ENCODE measurements around the gene GPER1. TPM values are rescaled to one million over a fixed set of nuclear protein-coding genes. Genes with fewer than 3 reads are reported as not detected.

The GPER1 gene
- total RNA-seq, 2 donors from 2014 or later = 3.9 to 5.3 TPM

- H3K36me3 ChIP-seq = no peaks in the 10 kb centered on the region
- H3K27me3 ChIP-seq (replicated peaks; ENCODE audit: insufficient read depth) = no peaks in the 10 kb centered on the region
- TF ChIP-seq CTCF (IDR thresholded peaks at IDR 0.05) = no peak
Measured at GRCh38 chr7:1099154-1099542, 11.2 kb downstream of the GPER1 start.

GRCh38 chr7:1099637-1100036, 11.7 kb downstream of the GPER1 start:
- Histone ChIP-seq H3K27me3 (replicated peaks; ENCODE audit: insufficient read depth) (no peaks in the 10 kb centered on the region), H3K4me1 (ENCODE audit: control insufficient read depth in 1 of 2, low read depth in 2 of 2) (peaks cover 14 to 42% of the 10 kb centered on the region in 2 donors), H3K9me3 (no peaks in the 10 kb centered on the region), H3K4me3 (no peak overlapping the region), H3K27ac (no peak overlapping the region), H3K36me3 (no peaks in the 10 kb centered on the region)
- ATAC-seq (ENCODE audit: insufficient number of reproducible peaks, low FRiP score, low read depth) = no peak
- DNase-seq (ENCODE audit: low spot score) = no peak
- no peak for TF ChIP-seq CTCF (IDR thresholded peaks at IDR 0.05)

More at GRCh38 chr7:1099154-1099542, 11.2 kb downstream of the GPER1 start:
- no peaks in the 10 kb centered on the region for H3K9me3 ChIP-seq
- no peak overlapping the region for H3K4me3 ChIP-seq
- DNase-seq (ENCODE audit: low spot score) (no peak), ATAC-seq (ENCODE audit: insufficient number of reproducible peaks, low FRiP score, low read depth) (no peak)
- no peak overlapping the region for H3K27ac ChIP-seq
- peaks cover 14 to 42% of the 10 kb centered on the region in 2 donors for H3K4me1 ChIP-seq (ENCODE audit: control insufficient read depth in 1 of 2, low read depth in 2 of 2)

GRCh38 chr7:1100386-1100785, 12.5 kb downstream of the GPER1 start:
- no peak for TF ChIP-seq CTCF (IDR thresholded peaks at IDR 0.05)
- no peaks in the 10 kb centered on the region for H3K27me3 ChIP-seq (replicated peaks; ENCODE audit: insufficient read depth)

GRCh38 chr7:1100834-1101562, 13.1 kb downstream of the GPER1 start:
- Histone ChIP-seq H3K36me3 (no peaks in the 10 kb centered on the region), H3K4me3 (no peak overlapping the region), H3K27ac (peak overlapping the region; percentile 25 to 48), H3K9me3 (no peaks in the 10 kb centered on the region), H3K4me1 (ENCODE audit: control insufficient read depth in 1 of 2, low read depth in 2 of 2) (peaks cover 14 to 31% of the 10 kb centered on the region in 2 donors), H3K27me3 (replicated peaks; ENCODE audit: insufficient read depth) (no peaks in the 10 kb centered on the region)
- ATAC-seq (ENCODE audit: insufficient number of reproducible peaks, low FRiP score, low read depth) (no peak), DNase-seq (ENCODE audit: low spot score) (no peak)
- TF ChIP-seq CTCF (IDR thresholded peaks at IDR 0.05) = no peak

More at GRCh38 chr7:1100386-1100785, 12.5 kb downstream of the GPER1 start:
- peaks cover 14 to 37% of the 10 kb centered on the region in 2 donors for H3K4me1 ChIP-seq (ENCODE audit: control insufficient read depth in 1 of 2, low read depth in 2 of 2)
- no peaks in the 10 kb centered on the region for H3K36me3 ChIP-seq
- DNase-seq (ENCODE audit: low spot score) = no peak
- no peak overlapping the region for H3K27ac ChIP-seq
- no peak overlapping the region for H3K4me3 ChIP-seq
- no peak for ATAC-seq (ENCODE audit: insufficient number of reproducible peaks, low FRiP score, low read depth)
- H3K9me3 ChIP-seq = no peaks in the 10 kb centered on the region

GRCh38 chr7:1101563-1102431, 13.9 kb downstream of the GPER1 start:
- Histone ChIP-seq H3K27me3 (replicated peaks; ENCODE audit: insufficient read depth) (no peaks in the 10 kb centered on the region), H3K4me1 (ENCODE audit: control insufficient read depth in 1 of 2, low read depth in 2 of 2) (peaks cover 10 to 23% of the 10 kb centered on the region in 2 donors), H3K9me3 (no peaks in the 10 kb centered on the region), H3K4me3 (peak overlapping the region; percentile 37), H3K36me3 (no peaks in the 10 kb centered on the region), H3K27ac (peak overlapping the region; percentile 25 to 48)
- DNase-seq (ENCODE audit: low spot score) = no peak
- peak; percentile 16 for TF ChIP-seq CTCF (IDR thresholded peaks at IDR 0.05)
- ATAC-seq (ENCODE audit: insufficient number of reproducible peaks, low FRiP score, low read depth) = peak; percentile 20
